NK-92 treated with Interleukin-12 subunit alpha and Interleukin-12 subunit beta, amount 100 ng/mL, for 24 hours (cell line): Measurements from ENCODE around the gene HOXA2.

Experiments
- DNase-seq: peaks from one replicate; lab custom pipeline; 2025; lab: John Stamatoyannopoulos, UW

HOXA2 gene

DNA sequence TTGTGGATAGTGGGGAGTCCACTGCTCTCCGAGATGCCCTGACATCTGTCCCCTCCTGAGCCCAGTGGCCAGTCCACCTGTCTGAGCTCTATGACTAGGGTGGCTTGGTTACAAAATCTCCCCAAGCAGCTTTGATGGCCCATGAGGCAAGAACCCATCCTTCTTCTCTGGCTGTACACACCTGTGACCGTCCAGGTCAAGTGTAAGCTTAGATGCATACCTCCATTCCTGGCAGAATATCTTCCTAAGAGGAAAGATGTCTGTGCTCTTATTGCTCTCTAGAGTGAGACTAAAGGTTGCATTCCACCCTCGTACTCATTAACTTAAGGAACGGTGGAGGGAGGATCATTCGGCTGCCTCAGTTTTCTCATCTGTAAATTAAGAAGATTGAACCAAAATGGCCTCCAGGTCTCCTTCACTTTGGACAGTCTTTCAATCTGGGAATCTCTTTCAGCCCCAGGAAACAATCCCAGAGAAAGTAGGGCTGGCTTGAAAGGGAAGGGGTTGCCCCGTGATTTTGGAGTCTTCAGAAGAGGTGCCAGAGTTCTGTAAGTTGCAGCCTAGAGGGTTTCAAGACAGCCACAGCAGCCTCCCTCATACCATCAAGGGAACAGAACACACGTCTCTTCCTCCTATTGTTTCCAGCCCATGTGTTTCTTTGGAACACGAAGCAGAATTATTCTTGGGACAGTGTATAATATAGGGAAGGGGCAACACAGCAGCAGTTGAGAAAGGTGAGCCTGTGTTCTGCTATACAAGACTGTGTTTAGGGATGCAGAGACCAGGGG is 22.6 kb upstream of the HOXA2 start:
- no peak for DNase-seq

DNA sequence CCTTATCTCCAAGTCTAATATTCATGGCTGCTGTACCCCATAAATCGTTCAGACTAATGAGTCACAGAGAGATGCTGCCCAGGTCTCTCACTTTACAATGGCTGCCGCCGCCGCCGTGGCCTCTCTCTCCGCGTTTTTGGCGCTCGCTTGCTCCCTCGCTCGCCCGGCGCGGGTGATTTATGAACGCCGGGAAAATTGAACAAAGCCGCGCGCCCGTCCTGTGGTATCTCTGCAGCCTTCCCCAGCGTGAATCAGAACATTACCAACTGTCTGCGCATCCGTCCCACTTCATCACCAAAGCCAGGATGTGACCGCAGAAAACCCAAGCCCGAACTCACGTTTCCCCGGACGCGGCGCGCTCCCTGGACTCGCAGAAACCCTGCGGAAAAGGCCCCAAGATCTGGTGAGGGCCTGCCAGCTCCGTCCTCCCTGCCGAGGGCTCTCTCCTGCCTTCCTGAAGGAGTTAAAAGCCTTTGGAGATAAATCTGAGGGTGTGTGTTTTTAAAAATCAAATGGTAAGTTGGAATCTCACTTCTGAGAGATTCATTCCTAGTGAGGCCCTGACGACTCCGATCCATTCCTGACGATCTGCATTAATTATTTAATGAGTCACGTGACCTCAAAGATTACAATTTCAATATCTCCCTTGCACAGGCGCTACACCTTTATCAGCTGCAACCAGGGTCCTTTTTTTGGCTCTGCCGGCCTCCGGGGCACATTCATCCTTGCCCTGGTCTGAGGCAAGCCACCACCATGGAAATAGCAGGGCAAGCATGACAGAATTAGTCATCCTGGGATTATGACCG is 21.8 kb upstream of the HOXA2 start:
- no peak for DNase-seq

DNA sequence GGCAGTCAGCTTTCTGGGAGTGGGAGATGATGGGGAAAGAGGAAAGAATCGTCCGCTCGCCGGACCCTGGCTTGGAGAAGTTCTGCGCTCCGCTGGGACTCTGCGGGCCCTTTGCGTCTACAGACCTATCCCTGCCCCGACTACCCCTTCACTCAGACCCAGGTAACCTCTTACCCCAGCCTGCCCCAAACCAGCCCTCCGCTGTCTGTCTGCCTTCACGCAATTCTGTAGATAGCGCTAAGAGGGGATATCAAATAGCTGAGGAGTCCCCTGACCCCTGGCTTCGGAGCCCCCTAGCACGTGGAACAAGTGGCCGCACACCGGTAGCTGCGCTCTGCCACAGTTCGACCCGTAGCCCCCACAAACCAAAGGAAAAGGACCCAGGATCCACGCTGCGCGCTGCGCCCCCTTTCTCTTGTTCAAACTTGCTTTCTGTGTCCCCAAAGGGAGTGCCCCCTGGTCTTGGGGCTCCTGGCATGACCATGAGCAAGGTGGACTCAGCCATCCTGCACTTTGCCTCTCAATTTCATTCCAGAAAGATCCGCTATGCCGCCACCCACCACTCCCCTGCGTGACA is 21.1 kb upstream of the HOXA2 start:
- no peak for DNase-seq

DNA sequence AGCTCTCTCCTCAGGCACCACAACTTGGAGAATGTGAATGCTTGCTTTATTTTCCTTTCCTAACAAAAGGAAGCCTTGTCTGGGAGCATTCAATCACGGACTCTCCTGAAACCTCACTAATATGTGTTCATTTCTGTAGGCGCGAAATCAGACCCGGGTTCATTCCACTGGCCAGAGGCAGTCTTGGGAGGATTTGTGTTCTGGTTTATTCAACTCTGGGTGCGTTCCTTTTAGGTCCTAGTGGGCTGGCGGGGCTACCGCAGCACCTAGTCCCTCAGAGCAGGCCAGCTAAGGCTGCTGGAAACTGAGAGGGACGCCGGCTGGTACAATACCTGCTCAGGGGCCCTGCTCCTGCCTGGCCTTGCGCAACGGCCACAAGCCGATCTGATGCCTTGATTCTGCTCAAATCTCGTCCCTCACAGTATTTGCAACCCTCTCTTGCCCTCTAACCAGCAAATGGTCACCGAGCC is 20.6 kb upstream of the HOXA2 start:
- no peak for DNase-seq

DNA sequence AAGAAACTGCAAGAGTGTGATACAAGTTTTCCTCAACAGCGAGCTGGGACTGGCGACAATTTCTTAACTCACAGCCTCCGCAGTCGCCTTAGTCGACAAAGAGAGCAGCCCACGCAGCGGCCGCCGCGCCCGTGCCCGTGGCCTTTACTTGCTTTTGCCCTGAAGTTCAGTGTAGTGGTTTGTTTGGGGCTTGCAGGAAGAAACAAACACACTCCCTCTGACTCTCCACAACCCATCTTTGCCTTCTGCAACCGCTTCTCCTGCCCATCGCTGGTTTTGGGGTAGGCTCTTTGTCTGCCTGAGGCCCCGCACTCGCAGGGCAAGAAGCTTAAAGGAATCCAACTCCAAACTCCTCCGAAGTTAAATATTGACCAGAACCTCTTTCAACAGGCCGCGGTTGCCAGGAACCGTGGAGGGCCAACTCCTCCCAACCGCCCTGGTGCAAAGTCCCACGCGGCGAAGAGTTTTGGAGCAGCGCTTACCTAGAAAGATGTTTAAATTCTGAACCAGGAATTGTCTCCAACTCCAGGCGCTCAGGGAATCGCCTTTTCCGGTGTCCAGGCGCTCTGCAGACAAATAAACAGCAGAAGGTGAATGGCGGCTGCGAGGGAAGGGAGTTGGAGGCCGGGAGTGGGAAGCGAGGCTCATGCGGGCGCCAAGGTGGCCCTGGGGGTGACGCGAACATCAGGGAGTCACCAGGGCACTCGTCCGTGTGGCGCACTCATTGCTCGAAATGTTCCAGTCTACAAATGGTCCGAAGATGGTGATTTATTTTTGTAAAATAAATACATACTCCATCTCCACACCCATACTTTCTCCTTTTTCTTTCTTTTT is 19.8 kb upstream of the HOXA2 start:
- DNase-seq = no peak

DNA sequence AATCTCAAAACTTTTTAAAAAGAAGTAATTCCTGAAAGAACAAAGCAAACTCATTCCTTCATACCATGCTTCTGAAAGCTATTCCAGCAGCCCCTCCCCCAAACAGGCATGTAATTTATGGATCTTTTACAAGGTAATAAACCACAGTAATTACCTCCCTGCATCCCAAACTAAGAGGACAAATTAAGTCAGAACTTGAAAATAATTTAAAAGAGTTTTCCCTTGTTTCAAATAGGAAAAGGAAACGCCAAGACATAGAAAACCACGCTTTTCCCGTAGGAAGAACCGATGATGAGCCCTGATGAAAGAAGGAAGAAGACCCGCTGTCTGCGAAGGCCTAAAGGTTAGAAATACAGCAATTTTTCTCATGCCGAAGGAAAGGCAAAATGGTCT is 19.2 kb upstream of the HOXA2 start:
- DNase-seq = no peak

DNA sequence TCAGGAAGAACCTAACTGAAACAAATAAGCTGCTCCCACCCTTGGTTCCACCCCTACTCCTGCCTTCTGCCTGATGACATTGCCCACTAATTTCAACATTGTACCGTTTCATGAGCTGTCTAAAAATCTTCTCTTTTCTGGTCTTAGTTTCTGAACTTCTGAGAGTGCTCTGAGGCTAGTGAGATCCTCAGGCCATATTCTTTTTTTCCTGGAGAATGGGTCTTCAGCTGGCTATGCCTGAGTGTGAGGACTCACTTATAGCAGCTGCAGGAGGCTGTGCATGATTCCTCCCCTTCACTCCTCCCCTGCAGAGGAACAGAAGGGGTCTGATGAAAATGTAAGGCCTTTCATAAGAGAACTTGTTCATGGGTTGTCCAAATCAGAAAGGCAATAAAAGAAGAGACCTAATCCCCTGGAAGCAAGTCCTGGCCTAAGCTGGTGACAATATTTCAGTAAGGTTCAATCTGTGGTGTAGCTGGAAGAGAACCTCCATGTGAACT is 17.0 kb upstream of the HOXA2 start:
- DNase-seq = no peak

DNA sequence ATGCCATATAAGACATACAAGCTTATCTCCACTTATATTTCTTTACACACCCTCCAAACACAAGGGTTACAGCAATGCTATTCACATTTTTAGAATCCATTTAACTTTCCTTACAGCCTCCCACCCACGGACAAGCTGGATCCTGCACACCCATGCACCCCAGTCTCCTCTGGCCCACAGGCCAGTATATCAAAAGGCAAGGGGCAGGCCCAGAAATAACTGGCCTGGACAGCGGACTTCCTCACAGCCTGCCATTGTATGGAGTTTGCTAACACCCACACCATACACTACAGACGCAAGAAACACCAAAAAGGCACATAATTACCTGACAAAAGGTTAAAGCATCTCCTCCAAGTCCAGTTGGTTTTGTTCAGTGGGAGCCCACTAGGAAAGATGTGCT is 16.1 kb upstream of the HOXA2 start:
- no peak for DNase-seq

DNA sequence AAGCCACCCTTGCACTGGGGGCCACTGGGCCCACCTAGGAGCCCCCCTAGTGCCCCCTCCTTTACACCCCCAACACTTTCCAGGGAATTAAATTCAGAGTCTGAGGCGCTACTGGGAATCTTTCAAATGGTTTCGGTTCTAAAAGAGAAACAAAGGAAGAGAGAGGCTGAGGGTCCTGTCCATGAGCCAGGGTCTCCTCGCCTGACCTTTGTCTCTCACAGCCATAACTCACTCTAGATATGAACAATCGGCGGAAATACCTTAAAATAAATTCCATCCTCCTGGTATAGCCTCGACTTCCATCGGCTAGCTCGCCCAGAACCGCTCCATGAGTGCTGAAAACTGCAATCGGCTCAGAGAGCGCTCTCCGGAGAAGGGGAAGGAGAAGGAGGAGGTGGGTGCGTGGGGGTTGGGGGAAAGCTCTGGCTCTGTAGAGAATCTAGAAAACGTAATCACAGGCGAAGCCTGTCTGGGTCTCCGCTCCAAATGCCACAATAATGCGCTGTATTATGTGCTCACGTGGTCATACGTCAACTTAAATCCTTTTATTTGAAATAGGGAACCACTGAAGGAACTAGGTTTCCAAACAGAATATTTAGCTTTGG is 15.5 kb upstream of the HOXA2 start:
- DNase-seq = no peak

DNA sequence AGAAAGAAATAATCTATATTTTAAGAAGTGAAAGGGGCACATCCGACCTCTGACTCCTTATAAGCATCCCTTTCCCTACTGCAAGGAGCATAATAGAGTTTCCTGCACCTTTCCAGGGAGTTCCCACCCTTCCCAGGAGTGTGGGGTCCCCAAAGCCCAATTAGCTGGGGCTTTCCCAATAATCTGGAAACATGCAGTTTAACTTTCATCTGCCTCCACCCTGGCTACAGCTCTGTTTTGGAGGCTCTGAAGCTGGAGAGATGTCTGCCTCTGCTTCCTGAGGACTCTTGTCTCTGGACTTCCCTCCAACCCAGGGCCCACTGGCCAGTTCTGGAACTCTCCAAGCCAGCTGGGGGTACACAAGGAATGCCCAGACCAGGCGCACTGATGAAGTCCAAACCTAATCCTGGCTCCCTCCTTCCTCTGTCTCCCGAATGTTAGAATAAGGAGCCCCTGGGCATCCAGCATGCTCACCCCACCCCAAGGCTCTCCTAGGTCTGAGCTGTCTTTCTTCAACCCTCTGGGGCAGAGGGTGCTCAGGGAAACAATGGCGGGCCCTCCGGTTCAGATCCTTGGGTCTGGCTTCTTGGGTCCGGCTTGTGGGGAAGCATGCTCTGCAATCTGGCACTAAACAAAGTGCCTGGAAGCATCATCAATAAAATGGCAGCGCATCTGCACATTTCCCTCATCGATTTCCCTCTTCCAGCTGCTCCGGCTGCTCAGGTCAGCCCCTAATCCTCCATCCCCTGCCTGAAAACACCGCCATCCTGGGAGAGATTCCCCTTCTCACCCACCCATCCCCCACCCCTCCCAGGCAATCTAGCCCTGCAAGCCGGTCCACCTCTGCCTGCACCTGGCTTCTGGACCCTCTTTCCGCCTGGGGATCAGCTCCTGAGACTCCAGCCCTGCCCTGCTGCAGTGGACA is 14.7 kb upstream of the HOXA2 start:
- no peak for DNase-seq

DNA sequence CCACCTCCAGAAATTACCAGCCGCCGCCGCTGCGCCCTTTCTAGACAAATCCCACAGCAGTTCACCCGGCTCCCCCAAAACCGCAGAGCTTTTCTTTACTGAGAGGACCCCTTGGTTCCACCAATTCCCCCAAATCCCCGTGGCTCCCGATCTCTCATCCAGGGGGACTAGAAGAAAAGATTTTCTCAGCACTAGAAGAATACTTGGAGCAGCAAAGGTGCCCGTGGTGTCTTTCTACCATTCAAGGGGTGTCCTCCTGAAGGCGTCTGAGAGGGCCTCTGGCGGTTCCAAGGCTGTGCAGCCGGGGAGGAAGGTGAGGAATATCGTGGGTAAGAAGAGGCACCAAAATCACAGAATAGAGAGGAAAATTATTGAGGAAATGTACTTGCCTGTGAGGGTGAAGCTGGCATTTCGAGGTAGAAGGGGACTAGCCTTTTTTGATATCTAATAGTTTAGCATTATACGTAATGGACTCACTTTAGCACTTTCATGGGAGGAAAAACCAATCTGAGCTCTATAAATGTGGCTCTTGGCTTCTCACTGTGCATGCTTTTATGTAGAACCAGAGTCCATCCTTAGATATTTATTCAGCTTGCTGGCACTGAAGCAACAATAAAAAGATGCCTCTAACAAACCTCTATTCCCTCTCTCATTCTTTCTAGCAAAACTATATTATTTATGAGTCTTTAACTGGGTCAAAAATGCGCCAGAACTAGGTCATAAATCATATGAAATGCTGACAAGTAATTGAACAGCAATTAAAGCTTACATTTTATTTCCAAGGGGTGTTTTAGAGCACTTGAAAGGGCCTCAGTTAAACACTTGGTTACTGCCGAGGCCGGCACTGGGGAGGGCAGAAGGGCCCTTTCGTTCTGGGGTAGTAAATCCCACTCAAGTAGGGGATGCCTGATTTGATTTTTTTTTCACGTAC is 13.8 kb upstream of the HOXA2 start:
- no peak for DNase-seq

DNA sequence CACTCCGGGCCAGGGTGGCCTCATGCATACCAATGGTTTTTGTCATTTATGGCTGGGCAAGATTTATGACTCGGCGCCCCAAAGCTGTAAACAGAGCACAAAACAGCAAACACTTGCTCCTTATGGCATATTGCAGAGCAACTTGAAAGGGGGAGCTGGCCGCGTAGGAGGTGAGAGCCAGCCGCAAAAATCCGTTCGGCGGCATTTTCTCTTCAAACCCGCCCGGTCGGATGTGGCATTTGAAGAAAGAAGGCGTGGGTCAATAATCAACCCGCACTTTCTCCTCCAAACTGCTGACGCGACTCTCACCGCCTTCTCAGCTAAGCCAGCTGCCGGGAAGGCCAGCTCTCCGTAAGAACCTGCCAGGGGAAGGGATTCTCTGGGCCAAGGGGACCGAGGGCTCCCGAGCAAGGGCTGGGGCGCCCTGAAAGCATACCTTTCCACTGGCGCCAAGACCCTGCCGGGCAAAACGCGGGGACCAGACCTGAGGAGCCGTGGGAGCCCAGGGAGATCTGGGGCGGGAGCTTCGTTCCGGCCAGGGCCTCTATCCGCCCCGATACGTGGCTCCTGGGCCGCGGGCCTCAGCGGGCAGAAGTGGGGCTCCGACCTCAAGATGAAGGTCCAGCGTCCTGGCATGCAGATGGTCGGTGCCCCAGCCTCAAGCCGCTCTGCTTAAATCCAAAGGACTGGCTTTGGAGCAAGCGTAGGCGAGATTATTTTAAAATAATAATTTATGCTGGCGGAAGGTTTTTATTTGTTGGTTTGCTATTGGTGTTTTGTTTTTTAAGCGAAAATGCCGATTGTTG is 12.9 kb upstream of the HOXA2 start:
- DNase-seq = no peak

DNA sequence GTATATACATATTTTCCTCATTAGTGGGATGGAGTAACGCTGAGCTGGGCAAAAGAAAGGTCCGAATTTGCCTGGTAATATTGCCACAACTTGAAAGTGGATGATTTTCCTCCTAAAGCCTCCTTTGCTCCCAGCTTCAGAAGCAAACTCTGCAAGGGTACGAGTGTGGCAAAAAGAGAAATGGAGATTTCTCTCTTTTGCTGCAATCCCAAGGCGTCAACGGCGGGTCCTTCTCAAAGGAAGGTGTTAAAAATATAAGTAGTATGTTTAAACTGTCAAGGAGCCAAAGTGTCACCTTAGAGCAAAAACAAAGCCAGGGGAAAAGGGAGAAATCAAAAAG is 12.4 kb upstream of the HOXA2 start:
- no peak for DNase-seq

DNA sequence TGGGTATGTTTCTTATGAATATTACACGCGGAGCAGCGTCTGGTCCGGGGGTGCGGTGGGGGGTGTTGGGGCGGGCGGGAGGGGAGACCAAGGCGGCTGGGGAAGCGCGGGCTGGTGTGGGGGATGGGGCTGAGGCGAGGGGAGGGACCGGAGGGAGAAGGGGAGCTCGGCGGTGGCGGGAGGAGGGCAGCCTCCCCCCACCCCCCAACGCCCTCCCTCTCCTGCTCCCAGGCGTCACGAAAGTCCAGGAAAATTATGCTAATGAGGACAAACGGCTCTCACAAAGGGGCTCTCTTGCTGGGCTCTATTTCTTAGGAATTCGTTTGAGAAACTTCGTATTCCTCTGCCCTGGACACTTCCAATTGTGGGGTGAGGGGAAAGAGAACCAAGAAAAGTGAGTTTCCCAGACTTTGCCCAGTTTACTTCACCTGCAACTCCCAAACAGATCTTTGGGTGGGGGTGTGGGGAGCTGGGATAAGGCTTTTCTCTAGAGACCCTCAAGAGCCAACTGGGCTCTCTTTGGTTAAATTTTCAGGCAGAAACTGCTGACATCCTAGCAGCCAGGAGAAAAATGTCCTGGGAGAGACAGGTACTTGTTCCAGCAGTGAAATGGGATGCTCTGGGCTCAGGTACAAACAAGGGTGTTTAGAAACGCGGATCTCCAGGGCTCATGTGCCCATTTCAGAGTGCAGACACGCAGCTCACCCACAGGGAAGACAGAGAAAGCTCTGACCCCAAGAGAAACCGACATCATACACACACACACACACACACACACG is 11.7 kb upstream of the HOXA2 start:
- DNase-seq = no peak

DNA sequence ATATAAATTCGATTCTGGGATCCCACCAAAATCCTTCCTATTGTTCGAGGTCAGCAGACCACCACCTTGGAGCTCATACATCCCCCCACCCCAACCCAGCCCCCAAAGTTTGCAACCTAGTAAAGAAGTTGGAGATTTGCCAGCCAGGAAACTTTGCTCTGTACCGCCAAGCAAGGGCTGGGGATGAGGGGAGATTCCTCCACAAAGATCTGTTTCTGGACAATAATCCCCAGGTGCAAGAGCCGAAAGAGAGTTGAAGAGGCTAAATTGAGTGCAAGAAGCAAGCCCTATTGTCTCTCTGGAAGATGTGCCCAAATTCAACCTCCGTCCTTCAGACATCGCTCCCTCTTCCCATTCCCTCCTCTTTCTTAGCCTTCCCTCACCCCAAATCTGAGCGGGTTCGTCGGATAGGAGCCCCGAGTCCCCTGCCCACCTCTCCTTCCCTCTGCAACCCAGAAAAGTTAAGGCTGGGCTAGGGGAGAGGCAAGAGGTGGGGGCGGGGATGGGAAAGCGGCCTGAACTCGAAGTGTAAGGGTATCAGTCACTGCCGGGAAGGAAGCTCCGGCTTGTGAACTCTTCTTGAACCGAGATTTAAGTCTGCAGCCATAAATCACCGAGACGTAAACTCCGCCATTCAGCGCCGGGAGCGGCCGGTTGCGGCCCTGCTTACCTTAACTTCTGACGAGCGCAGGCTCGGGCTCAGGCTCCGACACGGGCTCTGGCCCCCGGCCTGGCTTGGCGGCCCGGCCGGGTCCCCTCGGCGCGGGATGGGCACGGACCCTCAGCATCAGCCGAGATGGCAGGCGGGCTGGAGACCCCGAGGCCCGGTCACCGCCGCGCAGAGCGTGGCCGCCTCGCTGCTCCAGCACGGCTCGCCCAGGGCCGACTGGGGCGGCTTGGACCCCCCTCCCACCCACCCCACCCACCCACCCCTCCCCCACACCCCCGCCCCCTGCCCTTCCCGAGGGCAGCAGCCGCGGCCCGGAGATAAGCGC is 10.8 kb upstream of the HOXA2 start:
- no peak for DNase-seq

DNA sequence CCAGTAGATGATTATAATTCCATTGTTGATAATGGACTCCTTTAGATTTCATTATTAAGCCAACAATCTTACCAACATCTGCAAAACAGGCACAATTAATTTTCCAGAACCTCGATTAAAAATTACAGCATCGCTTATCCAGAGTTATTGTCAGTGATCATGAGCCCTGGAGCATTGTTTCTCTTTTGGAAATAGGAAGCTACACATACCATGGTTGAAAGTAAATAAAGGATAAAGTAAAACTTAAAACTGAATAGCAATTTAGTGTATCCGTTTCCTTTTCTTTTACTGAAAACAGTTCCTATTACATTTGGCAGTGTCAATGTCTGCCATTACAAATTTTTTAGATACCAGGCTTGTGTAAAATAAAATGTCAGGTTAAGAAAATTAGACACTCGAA is 9.9 kb upstream of the HOXA2 start:
- DNase-seq = no peak
